GM21528 (cell line): Measurements from ENCODE around the gene CCR9.
"Not testable (repeated sequence)": the region's sequence is repeated elsewhere in the genome, so short reads cannot be mapped to it uniquely, and the experiment has no call there.

Experiments
- ATAC-seq: cut with Tn5 transposase; IDR thresholded peaks from one replicate; pipeline ENCODE4 v1.9.1; 2021; ENCODE audit warnings: mild to moderate bottlenecking, moderate library complexity; ENCODE audit not compliant: unreplicated experiment, low FRiP score

Gene CCR9, protein sequence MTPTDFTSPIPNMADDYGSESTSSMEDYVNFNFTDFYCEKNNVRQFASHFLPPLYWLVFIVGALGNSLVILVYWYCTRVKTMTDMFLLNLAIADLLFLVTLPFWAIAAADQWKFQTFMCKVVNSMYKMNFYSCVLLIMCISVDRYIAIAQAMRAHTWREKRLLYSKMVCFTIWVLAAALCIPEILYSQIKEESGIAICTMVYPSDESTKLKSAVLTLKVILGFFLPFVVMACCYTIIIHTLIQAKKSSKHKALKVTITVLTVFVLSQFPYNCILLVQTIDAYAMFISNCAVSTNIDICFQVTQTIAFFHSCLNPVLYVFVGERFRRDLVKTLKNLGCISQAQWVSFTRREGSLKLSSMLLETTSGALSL

DNA sequence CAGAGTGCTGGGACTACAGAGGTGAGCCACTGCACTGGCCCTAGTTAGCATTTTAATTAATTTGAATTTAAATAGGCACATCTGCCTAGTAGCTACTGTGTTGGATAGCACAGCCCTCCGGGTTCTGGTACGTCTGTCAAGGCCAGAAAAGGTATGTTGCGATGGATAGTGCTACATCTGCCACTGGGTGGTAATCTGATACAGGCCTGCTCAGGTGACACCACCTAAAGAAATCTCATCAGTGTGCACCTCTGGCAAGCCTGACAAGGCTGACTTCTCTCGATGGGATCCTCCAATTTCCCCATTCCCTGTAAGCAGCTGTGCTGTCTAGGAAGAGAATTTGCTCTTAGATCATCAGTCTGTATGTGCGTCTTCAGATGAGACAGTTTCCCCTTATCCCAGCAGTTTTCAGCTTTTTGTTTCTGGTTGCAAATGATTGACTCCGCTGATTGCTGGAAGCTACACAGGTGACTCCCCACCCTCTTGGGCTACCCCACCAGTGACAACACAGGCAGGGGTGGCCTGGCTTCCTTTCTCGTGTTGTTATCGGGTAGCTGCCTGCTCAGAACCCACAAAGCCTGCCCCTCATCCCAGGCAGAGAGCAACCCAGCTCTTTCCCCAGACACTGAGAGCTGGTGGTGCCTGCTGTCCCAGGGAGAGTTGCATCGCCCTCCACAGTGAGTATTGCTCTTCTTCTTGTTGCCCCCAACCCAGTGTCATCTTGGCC, at the start of gene CCR9:
TSS of gene CCR9 (plus strand) at position 565 of the 727 bp plus-strand sequence. CDS start 8,391 bp downstream, outside the sequence.
- no peak for ATAC-seq

DNA sequence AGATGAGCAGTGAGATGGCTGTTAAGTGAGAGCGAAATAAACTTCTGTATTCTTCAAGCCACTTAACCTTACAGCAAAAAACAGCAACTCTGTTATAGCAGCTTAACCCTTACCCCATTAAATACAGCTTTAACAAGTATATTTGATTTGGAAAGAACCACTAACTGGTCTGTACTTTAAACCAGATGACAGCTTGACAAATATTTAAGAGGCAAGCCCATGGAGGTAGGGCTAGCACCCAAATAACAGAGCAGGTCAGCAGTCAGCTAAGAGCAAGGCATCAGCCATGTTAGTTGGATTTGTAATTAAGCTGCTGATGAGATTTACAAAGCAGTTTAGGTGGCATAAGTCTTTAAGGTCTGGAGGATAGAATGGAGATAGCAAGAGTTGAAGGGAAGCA, 47.9 kb upstream of the CCR9 start:
- no peak for ATAC-seq

DNA sequence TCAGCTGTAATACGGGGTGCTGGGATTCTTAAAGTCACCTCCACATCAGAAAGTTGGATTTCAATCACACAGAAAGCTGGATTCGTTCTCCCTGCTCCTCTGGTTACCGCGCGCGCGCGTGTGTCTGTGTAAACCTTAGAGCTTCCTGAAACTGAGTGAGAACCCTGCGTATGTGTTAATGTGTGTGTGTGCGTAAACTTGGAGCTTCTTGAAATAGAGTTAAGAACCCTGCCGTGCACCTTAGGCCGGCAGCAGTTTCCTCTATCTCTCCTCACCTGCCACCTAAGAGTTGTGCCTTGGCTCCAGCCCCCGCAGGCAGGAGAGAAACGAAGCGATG, 45.0 kb upstream of the CCR9 start:
- no peak for ATAC-seq

DNA sequence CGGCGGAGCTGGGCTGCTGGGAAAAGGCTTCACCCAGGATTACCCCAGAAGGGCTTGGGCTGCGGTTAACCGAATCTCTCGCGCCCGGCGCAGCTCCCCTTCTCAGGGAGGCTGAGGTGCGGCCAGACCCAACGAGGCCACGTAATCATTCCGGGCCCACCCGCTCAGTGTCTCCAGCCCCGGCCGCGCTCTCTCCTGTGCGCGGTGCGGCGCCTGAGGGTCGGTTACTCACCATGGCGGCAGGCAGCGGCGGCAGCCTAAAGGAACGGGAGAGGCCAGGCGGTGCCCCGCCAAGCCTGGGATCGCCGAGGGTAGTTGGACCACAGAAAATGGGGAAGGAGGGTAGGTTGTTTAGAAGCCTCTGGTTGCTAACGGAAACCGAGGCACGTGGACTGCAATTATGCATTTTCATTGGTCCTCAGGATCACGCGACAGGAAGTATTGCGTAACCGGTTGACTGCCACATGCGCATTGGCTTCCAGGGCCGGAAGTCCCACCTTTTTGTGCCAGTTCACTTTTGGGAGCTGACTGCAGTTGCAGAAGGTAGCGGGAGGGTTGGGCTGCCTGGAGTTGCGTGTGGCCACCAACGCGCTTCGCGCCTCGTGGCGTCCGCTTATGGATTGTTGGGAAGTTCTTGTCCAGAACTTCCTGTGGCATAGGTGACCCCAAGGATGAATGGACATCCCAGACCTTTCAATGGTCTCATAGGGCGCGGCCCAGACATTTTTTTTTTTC, 44.4 kb upstream of the CCR9 start, which contains the start of gene LZTFL1:
TSS of gene LZTFL1 (minus strand) at position 363 of the 735 bp plus-strand sequence. CDS start at position 235, 128 bp downstream.
- ATAC-seq = peak; percentile 84

DNA sequence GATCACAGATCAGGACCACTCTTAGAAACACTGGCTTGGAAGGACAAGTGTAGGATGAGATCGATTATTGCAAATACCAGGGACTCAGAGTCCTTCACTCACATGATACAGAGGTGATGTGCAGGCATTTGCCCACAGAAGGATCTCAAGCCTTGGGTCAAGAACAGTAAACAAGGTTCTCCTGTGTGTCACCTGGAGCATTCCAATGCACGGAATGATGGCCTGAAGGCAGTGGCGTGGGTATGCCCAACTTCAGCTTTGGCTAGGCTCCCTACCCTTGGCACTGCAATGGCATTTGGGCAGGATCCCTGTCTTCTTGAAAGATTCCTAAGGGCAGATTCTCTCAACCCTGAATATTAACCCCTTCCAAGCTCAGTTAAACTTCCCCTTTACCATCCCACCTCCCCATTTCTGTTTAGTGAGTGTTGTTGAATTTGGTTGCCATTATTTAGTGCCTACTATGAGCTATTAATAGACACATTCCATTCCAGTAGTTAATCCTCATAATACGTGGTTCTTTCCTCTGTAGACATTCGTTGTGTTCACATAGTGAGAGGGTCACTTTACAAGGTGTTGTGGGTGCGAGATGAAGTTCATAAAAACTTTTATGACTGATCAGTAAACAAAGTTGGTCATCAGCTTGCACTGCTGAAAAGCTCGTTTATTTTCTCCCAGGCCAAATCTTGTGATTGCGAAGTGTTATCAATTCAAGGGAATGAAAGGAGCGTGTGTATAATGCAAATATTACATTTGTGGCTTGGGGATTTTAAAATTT, 43.3 kb upstream of the CCR9 start:
- ATAC-seq = no peak

DNA sequence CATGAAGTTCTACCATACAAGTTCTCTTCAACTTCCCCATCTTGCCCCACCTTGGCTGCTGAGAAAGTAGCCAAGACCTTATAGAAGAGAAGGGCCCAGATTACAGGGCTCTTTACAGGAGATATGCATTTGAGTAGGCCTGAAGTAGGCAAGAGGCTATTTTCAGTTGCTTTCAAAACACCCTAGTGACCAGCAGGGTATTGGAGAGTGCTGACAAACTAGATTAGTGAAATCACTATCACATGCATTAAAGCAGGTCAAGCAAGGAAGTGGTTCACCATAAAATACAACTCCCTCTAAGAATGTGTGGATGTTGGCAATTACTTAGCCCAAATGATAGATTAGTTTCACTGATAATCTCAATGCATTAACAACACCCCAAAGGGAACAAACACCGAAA, 41.7 kb upstream of the CCR9 start:
- ATAC-seq = no peak

DNA sequence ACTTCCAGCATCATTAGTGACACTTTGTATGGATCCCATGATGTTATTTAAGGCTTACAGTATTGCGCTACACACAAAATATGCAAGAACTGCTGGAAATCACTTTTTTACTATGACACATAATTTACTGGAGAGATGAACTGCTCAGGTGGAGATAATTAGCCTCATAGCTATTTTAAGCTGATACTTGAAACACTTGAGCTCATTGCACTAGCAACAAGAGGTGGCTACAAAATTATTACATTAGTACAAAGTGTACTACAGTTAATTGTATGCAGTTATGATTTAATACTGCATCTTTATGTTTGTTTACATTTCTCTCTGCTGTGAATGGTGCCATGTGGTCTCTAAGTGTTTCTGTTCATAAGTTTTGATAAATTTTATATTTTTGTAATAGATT, 38.0 kb upstream of the CCR9 start:
- ATAC-seq = no peak

DNA sequence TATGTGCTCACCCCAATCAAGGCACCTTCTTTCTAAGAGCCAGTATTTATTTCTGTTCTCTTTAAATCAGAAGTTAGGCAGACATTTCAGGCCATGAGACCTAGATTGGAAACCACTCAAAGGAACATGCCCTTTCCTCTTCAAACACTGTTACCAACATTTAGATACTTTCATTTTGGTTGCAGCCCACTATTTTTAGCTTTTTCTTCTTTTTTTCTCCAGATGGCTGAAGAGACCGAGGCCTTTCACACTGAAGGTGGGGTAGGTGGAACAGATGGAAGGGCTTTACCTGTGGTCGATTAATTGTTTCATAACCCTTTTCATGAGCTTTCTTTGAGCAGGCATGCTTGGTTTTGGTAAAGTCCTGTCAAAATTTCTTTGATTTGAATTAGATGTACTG, 33.5 kb upstream of the CCR9 start:
- no peak for ATAC-seq

DNA sequence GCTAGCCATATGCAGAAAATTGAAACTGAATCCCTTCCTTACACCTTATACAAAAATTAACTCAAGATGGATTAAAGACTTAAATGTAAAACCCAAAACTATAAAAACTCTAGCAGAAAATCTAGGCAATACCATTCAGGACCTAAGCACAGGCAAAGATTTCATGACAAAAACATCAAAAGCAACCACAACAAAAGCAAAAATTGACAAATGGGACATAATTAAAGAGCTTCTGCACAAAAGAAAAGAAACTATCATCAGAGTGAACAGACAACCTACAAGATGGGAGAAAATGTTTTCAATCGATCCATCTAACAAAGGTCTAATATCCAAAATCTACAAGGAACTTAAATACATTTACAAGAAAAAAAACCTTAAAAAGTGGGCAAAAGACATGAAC, 30.0 kb upstream of the CCR9 start:
- ATAC-seq = not testable (repeated sequence)

DNA sequence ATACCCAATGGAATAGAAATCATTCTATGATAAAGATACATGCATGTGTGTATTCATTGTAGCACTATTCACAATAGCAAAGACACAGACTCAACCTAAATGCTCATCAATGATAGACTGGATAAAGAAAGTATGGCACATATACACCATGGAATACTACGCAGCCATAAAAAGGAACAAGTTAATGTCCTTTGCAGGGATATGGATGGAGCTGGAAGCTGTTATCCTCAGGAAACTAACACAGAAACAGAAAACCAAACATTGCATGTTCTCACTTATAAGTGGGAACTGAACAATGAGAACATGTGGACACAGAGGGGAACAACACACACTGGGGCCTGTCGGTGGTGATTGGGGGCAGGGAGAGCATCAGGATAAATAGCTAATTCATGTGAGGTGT, 29.3 kb upstream of the CCR9 start:
- ATAC-seq = not testable (repeated sequence)

DNA sequence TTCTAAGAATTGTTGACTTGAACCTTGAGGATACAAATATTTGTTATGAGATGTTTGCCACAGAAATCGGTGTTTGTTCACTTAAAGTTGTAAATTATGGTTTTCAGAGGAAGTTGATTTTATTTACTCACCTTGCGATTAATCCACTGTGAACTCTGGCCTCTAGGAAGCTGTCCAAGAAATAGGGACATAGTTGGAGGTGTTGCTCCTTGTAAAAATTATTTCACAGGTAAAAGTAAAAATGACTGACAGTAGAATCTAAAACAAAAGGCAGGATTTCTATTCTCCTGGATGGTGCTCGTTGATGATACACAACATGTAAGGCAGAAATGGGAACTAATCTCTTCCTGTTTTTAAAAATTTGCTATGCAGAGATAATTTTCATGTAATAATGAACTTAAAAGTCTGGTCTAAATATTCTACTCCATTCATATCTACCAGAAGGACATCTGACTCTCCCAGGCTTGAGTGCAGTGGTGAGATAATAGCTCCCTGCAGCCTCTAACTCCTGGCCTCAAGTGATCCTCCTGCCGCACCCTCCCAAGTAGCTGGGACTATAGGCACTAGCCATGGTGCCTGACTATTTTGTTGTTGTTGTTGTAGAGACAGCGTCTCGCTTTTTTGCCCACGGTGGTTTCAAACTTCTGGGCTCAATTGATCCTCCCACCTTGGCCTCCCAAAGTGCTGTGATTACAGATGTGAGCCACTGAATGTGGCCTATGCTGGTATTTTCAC, 27.4 kb upstream of the CCR9 start:
- ATAC-seq = no peak

DNA sequence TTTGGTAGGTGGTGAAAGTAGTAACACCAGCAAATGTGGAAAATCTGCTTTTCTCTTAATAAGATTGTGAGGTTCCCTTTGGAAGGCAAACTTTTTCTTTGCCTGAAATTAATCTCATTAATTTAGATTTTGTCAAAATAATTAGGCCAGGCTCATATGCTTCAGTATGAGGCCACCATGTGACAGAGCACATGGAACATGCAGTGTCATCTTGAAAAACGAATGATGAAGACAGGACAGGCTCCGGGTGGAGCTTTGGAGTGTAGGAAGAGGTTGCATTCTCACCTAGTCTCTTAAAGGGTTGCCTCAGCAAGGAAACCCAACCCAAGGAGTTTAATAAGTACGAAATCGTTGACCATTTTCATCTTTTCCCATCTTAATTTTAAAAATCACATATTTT, 25.9 kb upstream of the CCR9 start:
- ATAC-seq = no peak

DNA sequence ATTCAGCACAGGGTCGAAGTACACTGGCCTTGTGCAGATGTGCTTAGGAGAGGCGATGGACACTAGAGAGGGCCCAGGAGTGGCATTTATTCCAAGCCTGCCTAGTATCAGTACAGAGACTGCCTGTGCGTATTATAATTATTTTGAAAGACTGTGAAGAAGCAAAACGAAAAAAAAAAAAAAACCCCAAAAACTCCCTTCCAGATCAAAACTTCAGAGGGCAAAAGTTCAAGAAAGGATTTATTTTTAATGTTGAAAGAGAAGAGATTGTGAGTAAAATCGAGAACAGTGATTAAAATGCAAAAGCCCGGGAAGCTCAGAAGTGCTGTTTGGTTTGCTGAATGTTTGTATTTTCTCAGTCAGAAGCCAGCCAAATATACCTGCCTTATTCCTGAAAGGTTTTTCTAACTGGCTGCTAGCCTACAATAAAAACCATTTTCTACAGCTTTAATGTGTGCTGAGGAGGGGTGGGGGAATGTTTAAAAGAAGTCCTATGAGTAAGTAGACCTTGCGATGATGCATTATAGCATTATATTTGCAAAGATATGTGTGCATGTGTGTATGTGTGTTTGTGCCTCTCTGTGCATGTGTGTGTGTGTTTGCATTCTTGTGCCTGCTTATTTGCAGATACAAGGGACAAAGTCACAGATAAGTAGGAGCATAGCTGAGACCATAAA, 25.2 kb upstream of the CCR9 start:
- ATAC-seq = no peak

DNA sequence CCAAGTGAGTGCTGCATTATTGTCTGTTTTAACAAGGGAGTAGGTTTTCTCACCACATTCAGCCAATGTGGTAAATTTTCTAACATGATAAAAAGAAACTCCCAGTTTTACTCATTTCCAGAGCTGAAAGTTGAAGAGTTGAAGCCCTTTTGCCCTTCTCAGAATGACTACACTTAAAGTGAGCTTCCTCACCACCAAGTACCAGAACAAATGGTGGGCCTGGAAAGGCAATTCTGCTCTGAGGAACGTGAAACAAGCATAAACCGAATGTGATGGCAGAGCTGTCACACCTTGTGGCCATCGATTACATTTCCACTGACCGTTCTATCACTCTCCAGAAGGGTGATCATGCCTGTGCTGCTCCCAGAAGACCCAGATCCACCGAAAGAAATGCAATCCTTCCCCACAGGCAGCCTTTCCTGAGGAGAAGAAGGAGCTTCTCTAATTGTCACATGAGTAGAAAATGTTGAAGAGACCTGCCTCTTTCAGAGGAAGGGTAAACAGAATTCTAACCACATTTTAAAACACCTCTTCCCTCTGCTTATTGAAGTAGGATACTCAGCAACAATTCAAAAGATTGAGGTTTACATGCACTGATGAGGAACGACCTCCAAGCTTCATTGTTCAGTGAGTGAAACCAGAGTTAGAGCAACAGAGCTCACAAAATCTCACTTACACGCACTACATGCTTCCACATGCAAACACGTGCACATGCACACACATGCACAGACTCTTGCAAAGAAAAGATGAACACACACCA, 21.4 kb upstream of the CCR9 start:
- no peak for ATAC-seq

DNA sequence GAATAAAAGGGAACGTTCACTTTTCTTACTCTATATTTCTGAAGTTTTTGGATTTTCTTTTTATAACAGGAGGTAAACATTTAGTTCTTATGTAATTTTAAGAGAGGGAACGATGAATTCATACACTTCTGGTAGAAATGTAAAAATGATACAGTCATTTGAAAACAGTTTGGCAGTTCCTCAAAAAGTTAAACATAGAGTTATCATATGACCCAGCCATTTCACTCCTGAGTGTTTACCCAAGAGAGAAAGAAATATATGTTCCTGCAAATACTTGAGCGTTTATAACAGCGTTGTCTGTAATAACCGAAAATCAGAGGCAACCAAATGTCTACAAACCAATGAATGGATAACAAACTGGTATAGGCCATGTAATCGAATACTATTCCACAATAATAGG, 20.8 kb upstream of the CCR9 start:
- ATAC-seq = no peak

DNA sequence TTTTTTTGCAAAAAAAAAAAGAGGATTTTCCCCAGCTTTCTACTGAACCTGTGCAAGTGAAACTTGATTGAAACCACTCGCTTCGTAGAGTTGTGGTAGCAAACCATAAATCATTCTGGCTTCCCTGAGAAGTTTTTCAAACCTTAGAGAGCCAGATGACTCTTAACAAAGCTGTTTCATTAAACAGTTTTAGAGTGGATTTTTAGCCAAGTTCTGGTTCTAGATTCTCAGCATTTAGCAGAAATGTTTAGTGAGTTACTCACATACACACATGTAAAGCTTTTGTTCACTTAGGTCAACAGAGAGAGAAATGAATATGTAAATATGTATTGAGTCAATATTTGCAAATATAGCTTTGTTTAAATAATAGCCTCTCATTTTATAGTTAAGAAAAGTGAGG, 18.1 kb upstream of the CCR9 start:
- ATAC-seq = no peak

DNA sequence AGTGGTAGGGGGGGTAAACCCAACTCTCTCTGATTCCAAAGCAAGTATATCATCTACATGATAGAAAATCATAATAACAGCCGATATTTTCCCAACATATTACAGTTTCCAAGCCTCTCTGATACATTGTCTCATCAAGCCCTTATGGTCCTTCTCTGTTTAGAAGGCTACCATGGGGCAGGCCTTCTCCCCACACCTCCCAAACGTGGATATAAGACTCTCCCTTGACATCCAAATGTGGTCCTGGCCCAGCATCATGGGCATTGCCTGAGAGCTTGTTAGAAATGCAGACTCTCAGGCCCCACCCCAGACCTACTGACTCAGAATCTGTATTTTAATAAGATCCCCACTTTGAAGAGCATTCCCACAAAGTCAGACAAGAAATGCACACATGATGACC, 17.7 kb upstream of the CCR9 start:
- no peak for ATAC-seq

DNA sequence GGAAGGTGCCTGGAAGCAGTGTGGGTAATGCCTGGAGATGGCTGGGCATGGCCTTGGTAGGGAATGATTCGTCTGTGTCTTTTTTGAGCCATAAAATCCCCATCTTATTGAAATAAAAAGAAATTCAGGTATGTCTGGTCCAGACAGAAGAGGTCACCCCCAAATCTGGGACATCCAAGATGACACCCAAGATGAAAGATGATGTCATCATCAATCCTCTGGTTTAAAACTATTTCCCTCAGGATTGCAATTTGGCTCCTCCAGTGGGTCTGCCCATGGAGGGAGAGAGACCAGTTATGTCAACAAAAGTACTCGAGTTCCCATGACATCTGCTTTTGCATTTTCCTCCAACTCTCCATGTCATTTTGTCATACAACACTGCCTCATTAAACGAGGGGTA, 16.7 kb upstream of the CCR9 start:
- ATAC-seq = no peak

DNA sequence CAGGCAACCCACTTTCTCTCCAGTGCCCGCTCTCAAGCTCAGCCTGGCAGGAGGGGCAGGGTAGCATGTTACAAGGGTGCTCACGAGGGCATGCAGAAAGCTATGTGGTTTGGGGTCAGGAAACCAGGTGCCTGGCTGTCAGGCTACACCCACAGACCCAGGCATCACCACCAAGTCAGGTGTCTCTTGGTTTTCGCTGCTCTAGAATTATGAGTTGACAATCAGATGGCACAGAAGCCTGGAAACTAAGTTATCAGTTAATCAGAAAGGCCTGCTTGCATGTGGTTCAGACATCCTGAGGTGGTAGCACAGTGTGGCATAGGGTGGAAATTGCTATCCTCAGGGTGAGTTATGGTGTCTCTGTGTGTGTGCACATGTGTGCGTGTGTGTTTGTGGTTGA, 16.2 kb upstream of the CCR9 start:
- ATAC-seq = no peak
